VCaP (cell line): ENCODE results near the gene GRID2.
"Not testable (repeated sequence)": the region's sequence is repeated elsewhere in the genome, so short reads cannot be mapped to it uniquely, and the experiment has no call there.

Source experiments
- H3K27ac ChIP-seq: fragments of 450-650 bp; 2 replicates; pipeline ENCODE4 v1.5.1; 2017
- CTCF ChIP-seq: fragments of 450-650 bp; conservative IDR thresholded peaks from 2 replicates; pipeline ENCODE4 v1.5.1; 2017; ENCODE audit warnings: mild to moderate bottlenecking, moderate library complexity

The GRID2 gene

GRCh38 chr4:93359586-93359985 is 1055.8 kb downstream of the GRID2 start:
- no peak overlapping the region for H3K27ac ChIP-seq
- no peak for TF ChIP-seq CTCF

GRCh38 chr4:93366169-93366755 is 1062.5 kb downstream of the GRID2 start:
- not testable (repeated sequence) for H3K27ac ChIP-seq

- TF ChIP-seq CTCF = no peak
- no peak overlapping the region for H3K27ac ChIP-seq
Measured at GRCh38 chr4:93368968-93369367, 1065.2 kb downstream of the GRID2 start.

- no peak for TF ChIP-seq CTCF
- H3K27ac ChIP-seq = no peak overlapping the region
Measured at GRCh38 chr4:93370256-93370655, 1066.5 kb downstream of the GRID2 start.

GRCh38 chr4:93373893-93374860 is 1070.4 kb downstream of the GRID2 start:
- no peak for TF ChIP-seq CTCF
- H3K27ac ChIP-seq = no peak overlapping the region

- TF ChIP-seq CTCF = no peak
- H3K27ac ChIP-seq = no peak overlapping the region
Measured at GRCh38 chr4:93384241-93384640, 1080.5 kb downstream of the GRID2 start.

- no peak overlapping the region for H3K27ac ChIP-seq
- TF ChIP-seq CTCF = no peak
Measured at GRCh38 chr4:93384887-93385286, 1081.1 kb downstream of the GRID2 start.
